ENCODE measurements around the gene LMCD1.

DNA sequence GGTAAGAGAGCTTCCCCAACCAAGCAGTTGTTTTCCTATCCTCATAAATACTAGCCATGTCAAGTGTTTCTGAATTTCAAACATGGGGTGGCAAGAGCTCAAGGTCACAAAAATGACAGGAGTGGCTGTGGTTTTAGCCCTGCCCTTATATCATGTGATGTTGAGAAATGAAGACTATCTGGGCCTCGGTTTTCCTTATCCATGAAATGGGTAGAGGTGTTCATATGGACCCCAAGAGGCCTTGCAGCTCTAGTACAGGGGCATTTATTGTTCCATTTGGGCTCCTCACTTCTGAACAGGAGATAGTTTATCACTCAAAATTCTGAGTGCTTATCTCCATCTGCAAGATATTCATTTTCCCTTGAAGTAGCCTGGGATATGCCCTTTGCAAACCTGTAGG, 35.8 kb downstream of the LMCD1 start:
- TF ChIP-seq, protein P1, sequence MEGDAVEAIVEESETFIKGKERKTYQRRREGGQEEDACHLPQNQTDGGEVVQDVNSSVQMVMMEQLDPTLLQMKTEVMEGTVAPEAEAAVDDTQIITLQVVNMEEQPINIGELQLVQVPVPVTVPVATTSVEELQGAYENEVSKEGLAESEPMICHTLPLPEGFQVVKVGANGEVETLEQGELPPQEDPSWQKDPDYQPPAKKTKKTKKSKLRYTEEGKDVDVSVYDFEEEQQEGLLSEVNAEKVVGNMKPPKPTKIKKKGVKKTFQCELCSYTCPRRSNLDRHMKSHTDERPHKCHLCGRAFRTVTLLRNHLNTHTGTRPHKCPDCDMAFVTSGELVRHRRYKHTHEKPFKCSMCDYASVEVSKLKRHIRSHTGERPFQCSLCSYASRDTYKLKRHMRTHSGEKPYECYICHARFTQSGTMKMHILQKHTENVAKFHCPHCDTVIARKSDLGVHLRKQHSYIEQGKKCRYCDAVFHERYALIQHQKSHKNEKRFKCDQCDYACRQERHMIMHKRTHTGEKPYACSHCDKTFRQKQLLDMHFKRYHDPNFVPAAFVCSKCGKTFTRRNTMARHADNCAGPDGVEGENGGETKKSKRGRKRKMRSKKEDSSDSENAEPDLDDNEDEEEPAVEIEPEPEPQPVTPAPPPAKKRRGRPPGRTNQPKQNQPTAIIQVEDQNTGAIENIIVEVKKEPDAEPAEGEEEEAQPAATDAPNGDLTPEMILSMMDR (IDR thresholded peaks at IDR 0.05) = no peak
- no peak for TF ChIP-seq POLR2AphosphoS5 (IDR thresholded peaks at IDR 0.05)

All from sigmoid colon (tissue), 4 donors.